Astrocyte (in vitro differentiated cells and primary cell): ENCODE results near the gene AKAP1. TPM values are rescaled to one million over a fixed set of nuclear protein-coding genes. Genes with fewer than 3 reads are reported as not detected.

Source experiments
- DNase-seq: peaks from one replicate; pipeline ENCODE4 v3.0.0-alpha.2; 2010; ENCODE audit warnings: low read depth
- FAIRE-seq: peaks from 2 replicates; lab custom pipeline; 2011; peaks lifted over from hg19 to GRCh38; lab: Jason Lieb, UNC
- H2AFZ ChIP-seq: 2 replicates; pipeline ENCODE4 v1.6.0; 2012; ENCODE audit warnings: low read depth, low read length, inconsistent platforms
- H3K27ac ChIP-seq: 2 replicates; pipeline ENCODE4 v1.5.1; 2011; ENCODE audit warnings: low read depth, low read length, inconsistent platforms
- H3K27me3 ChIP-seq: 2 replicates; pipeline ENCODE4 v1.6.0; 2011; ENCODE audit warnings: low read length, inconsistent platforms; ENCODE audit not compliant: insufficient read depth
- H3K36me3 ChIP-seq: 2 replicates; pipeline ENCODE4 v1.5.1; 2011; ENCODE audit warnings: low read length, inconsistent platforms; ENCODE audit not compliant: insufficient read depth
- H3K4me1 ChIP-seq: 2 replicates; pipeline ENCODE4 v1.5.1; 2011; ENCODE audit warnings: low read length, inconsistent platforms; ENCODE audit not compliant: insufficient read depth
- H3K4me2 ChIP-seq: 2 replicates; pipeline ENCODE4 v1.6.0; 2012; ENCODE audit warnings: low read length, inconsistent platforms
- H3K4me3 ChIP-seq: 2 replicates; pipeline ENCODE4 v1.5.1; 2011; ENCODE audit warnings: low read depth, mild to moderate bottlenecking, low read length, inconsistent platforms; ENCODE audit not compliant: insufficient read depth
- H3K79me2 ChIP-seq: 2 replicates; pipeline ENCODE4 v1.6.0; 2012; ENCODE audit warnings: mild to moderate bottlenecking, low read length, inconsistent platforms; ENCODE audit not compliant: insufficient read depth
- H3K9ac ChIP-seq: 2 replicates; pipeline ENCODE4 v1.6.0; 2012; ENCODE audit warnings: mild to moderate bottlenecking, low read length, inconsistent platforms
- H3K9me3 ChIP-seq: 2 replicates; pipeline ENCODE4 v1.5.1; 2012; ENCODE audit warnings: low read depth, mild to moderate bottlenecking, low read length, inconsistent platforms; ENCODE audit not compliant: insufficient read depth
- H4K20me1 ChIP-seq: 2 replicates; pipeline ENCODE4 v1.6.0; 2012; ENCODE audit warnings: low read length, inconsistent platforms; ENCODE audit not compliant: insufficient read depth
- H3K27ac Mint-ChIP-seq: one replicate; pipeline ENCODE4 v1.8.0; 2021; ENCODE audit warnings: mild to moderate bottlenecking, mixed read lengths; ENCODE audit not compliant: unreplicated experiment
- H3K27me3 Mint-ChIP-seq: one replicate; pipeline ENCODE4 v1.8.0; 2021; ENCODE audit warnings: low read depth, mixed read lengths; ENCODE audit not compliant: unreplicated experiment
- H3K36me3 Mint-ChIP-seq: one replicate; pipeline ENCODE4 v1.8.0; 2021; ENCODE audit warnings: low read depth, mixed read lengths; ENCODE audit not compliant: unreplicated experiment
- H3K4me1 Mint-ChIP-seq: one replicate; pipeline ENCODE4 v1.8.0; 2021; ENCODE audit warnings: low read depth, mixed read lengths; ENCODE audit not compliant: unreplicated experiment
- H3K4me3 Mint-ChIP-seq: one replicate; pipeline ENCODE4 v1.8.0; 2021; ENCODE audit warnings: mild to moderate bottlenecking, moderate library complexity, mixed read lengths; ENCODE audit not compliant: unreplicated experiment
- H3K9me3 Mint-ChIP-seq: one replicate; pipeline ENCODE4 v1.8.0; 2021; ENCODE audit warnings: mild to moderate bottlenecking, mixed read lengths; ENCODE audit not compliant: unreplicated experiment
- EZH2 ChIP-seq: IDR thresholded peaks from 2 replicates; pipeline ENCODE4 v1.6.1; 2012; ENCODE audit warnings: mild to moderate bottlenecking, low read length, inconsistent platforms; ENCODE audit not compliant: insufficient read depth
- total RNA-seq: library from RNA; stranded (reverse); gene quantifications from 2 replicates; pipeline ENCODE4 v1.2.1, GENCODE V29; 2021
- TF ChIP-seq, protein P1 (sequence below): IDR thresholded peaks from 2 replicates; pipeline ENCODE4 v1.5.1; 2011; ENCODE audit warnings: low read depth, mild to moderate bottlenecking, inconsistent platforms, low read length, moderate library complexity; ENCODE audit not compliant: insufficient read depth

AKAP1 gene
- total RNA-seq, 1 donor from 2014 or later, result 12.5 TPM

DNA sequence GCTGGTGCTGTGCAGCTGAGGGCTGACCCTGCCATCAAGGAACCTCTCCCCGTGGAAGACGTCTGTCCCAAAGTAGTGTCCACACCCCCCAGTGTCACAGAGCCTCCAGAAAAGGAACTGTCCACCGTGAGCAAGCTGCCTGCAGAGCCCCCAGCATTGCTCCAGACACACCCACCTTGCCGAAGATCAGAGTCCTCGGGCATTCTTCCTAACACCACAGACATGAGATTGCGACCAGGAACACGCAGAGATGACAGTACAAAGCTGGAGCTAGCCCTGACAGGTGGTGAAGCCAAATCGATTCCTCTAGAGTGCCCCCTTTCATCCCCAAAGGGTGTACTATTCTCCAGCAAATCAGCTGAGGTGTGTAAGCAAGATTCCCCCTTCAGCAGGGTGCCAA lies 20.5 kb downstream of the AKAP1 start:
- no peak for FAIRE-seq
- Histone ChIP-seq H3K4me1 (peaks cover 11% of the 10 kb centered on the region), H3K4me2 (no peak overlapping the region), H3K4me3 (no peak overlapping the region), H2AFZ (no peak overlapping the region), H3K79me2 (no peaks in the 10 kb centered on the region), H4K20me1 (peaks cover 38% of the 10 kb centered on the region), H3K36me3 (no peaks in the 10 kb centered on the region), H3K27me3 (no peaks in the 10 kb centered on the region), H3K27ac (no peak overlapping the region), H3K9ac (no peak overlapping the region), H3K9me3 (no peaks in the 10 kb centered on the region)
- peaks cover 13% of the 10 kb centered on the region for H3K36me3 Mint-ChIP-seq
- H3K4me3 Mint-ChIP-seq, result no peak overlapping the region
- H3K4me1 Mint-ChIP-seq, result peaks cover 12% of the 10 kb centered on the region
- H3K9me3 Mint-ChIP-seq, result peaks cover 2% of the 10 kb centered on the region
- H3K27ac Mint-ChIP-seq, result no peak overlapping the region
- TF ChIP-seq, protein P1, sequence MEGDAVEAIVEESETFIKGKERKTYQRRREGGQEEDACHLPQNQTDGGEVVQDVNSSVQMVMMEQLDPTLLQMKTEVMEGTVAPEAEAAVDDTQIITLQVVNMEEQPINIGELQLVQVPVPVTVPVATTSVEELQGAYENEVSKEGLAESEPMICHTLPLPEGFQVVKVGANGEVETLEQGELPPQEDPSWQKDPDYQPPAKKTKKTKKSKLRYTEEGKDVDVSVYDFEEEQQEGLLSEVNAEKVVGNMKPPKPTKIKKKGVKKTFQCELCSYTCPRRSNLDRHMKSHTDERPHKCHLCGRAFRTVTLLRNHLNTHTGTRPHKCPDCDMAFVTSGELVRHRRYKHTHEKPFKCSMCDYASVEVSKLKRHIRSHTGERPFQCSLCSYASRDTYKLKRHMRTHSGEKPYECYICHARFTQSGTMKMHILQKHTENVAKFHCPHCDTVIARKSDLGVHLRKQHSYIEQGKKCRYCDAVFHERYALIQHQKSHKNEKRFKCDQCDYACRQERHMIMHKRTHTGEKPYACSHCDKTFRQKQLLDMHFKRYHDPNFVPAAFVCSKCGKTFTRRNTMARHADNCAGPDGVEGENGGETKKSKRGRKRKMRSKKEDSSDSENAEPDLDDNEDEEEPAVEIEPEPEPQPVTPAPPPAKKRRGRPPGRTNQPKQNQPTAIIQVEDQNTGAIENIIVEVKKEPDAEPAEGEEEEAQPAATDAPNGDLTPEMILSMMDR, result no peak
- TF ChIP-seq EZH2, result no peak
- DNase-seq, result no peak
- H3K27me3 Mint-ChIP-seq, result no peaks in the 10 kb centered on the region

DNA sequence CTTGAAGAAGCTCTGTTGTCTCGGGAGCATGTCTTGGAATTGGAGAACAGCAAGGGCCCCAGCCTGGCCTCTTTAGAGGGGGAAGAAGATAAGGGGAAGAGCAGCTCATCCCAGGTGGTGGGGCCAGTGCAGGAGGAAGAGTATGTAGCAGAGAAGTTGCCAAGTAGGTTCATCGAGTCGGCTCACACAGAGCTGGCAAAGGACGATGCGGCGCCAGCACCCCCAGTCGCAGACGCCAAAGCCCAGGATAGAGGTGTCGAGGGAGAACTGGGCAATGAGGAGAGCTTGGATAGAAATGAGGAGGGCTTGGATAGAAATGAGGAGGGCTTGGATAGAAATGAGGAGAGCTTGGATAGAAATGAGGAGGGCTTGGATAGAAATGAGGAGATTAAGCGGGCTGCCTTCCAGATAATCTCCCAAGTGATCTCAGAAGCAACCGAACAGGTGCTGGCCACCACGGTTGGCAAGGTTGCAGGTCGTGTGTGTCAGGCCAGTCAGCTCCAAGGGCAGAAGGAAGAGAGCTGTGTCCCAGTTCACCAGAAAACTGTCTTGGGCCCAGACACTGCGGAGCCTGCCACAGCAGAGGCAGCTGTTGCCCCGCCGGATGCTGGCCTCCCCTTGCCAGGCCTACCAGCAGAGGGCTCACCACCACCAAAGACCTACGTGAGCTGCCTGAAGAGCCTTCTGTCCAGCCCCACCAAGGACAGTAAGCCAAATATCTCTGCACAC lies 21.2 kb downstream of the AKAP1 start:
- Histone ChIP-seq H2AFZ (no peak overlapping the region), H3K27ac (no peak overlapping the region), H3K4me2 (no peak overlapping the region), H4K20me1 (peaks cover 38% of the 10 kb centered on the region), H3K79me2 (no peaks in the 10 kb centered on the region), H3K4me3 (no peak overlapping the region), H3K9me3 (no peaks in the 10 kb centered on the region), H3K27me3 (no peaks in the 10 kb centered on the region), H3K4me1 (peaks cover 11% of the 10 kb centered on the region), H3K36me3 (no peaks in the 10 kb centered on the region), H3K9ac (no peak overlapping the region)
- H3K9me3 Mint-ChIP-seq, result peaks cover 2% of the 10 kb centered on the region
- DNase-seq, result no peak
- H3K4me3 Mint-ChIP-seq, result no peak overlapping the region
- peaks cover 12% of the 10 kb centered on the region for H3K36me3 Mint-ChIP-seq
- FAIRE-seq, result no peak
- peaks cover 15% of the 10 kb centered on the region for H3K4me1 Mint-ChIP-seq
- H3K27ac Mint-ChIP-seq, result peak overlapping the region; percentile 66
- H3K27me3 Mint-ChIP-seq, result no peaks in the 10 kb centered on the region
- no peak for TF ChIP-seq EZH2
- TF ChIP-seq, protein P1, result peak; percentile 5
